ENCODE results near the gene ABCC9.

- TF ChIP-seq CTCF (IDR thresholded peaks at IDR 0.05; ENCODE audit: low read depth, low read length) (no peak), POLR2A (IDR thresholded peaks at IDR 0.05; ENCODE audit: extremely low read depth, insufficient read length) (no peak)
Measured at GRCh38 chr12:21769307-21769706, 171.9 kb downstream of the ABCC9 start.

Measured in NB4 (cell line).